DLD1 (cell line): ENCODE data around the gene LRIT3.

ENCODE experiments used
- in situ Hi-C: cut with HindIII; loops from 2 replicates; pipeline ENCODE4 v1.10.0; 2017; ENCODE audit warnings: low sequenced_read_pairs

LRIT3 gene, protein sequence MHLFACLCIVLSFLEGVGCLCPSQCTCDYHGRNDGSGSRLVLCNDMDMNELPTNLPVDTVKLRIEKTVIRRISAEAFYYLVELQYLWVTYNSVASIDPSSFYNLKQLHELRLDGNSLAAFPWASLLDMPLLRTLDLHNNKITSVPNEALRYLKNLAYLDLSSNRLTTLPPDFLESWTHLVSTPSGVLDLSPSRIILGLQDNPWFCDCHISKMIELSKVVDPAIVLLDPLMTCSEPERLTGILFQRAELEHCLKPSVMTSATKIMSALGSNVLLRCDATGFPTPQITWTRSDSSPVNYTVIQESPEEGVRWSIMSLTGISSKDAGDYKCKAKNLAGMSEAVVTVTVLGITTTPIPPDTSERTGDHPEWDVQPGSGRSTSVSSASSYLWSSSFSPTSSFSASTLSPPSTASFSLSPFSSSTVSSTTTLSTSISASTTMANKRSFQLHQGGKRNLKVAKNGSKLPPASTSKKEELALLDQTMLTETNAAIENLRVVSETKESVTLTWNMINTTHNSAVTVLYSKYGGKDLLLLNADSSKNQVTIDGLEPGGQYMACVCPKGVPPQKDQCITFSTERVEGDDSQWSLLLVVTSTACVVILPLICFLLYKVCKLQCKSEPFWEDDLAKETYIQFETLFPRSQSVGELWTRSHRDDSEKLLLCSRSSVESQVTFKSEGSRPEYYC

GRCh38 chr4:109847896-109848442 lies at the start of gene LRIT3:
Gene LRIT3 (plus strand): TSS chr4:109848107. CDS start chr4:109848202, 95 bp downstream.
- in situ Hi-C loops = no loop called here

- in situ Hi-C loops = loop anchor here (5.0 kb wide), 1 partner anchor 367 kb away; the partner anchor contains the start of gene SEC24B
These were observed 49.0 kb upstream of the LRIT3 start for GRCh38 chr4:109798866-109799265.

GRCh38 chr4:109801099-109801789 lies 46.7 kb upstream of the LRIT3 start:
- in situ Hi-C loops = no loop called here

- in situ Hi-C loops = no loop called here
These were observed 46.0 kb upstream of the LRIT3 start, which contains the start of gene CFI for GRCh38 chr4:109801895-109802319. Gene CFI (minus strand): TSS chr4:109801999. CDS start chr4:109801971, 28 bp downstream.

GRCh38 chr4:109803924-109804571 lies 43.9 kb upstream of the LRIT3 start:
- in situ Hi-C loops = no loop called here

DNA sequence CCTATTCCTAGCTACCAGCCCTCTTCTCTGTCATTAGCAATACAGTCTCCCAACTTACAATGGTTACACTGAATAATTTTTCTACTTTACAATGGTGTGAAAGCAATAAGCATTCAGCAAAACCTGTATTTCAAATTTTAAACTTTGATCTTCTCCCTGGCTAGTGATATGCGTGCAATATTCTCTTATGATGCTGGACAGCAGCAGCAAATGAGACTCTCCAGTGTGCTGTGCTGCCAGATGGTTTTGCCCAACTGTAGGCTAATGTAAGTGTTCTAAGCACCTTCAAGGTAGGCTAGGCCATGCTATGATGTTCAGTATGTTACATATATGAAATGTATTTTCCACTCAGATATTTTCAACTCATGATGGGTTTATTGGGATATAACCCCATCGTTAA lies 38.3 kb upstream of the LRIT3 start:
- in situ Hi-C loops = no loop called here

GRCh38 chr4:109810552-109811387 lies 37.1 kb upstream of the LRIT3 start:
- in situ Hi-C loops = no loop called here

DNA sequence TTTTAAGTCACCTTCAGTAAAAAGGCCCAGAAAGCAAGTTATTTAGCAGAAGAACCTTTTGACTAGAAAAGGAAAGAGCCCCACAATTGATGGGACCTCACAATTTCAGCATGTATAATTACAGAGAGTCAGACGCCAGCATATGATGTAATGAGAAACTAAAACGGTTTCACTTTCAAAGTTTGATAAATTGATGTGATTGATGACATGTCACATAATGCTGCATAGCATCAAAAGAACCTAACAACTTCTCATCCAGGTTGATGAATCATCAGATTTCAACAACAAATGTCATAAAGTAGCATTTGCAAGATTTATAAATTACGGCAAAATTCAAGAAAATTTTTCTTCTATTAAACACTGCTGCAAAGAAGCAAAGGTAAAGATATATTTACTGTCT lies 36.2 kb upstream of the LRIT3 start:
- in situ Hi-C loops = no loop called here

DNA sequence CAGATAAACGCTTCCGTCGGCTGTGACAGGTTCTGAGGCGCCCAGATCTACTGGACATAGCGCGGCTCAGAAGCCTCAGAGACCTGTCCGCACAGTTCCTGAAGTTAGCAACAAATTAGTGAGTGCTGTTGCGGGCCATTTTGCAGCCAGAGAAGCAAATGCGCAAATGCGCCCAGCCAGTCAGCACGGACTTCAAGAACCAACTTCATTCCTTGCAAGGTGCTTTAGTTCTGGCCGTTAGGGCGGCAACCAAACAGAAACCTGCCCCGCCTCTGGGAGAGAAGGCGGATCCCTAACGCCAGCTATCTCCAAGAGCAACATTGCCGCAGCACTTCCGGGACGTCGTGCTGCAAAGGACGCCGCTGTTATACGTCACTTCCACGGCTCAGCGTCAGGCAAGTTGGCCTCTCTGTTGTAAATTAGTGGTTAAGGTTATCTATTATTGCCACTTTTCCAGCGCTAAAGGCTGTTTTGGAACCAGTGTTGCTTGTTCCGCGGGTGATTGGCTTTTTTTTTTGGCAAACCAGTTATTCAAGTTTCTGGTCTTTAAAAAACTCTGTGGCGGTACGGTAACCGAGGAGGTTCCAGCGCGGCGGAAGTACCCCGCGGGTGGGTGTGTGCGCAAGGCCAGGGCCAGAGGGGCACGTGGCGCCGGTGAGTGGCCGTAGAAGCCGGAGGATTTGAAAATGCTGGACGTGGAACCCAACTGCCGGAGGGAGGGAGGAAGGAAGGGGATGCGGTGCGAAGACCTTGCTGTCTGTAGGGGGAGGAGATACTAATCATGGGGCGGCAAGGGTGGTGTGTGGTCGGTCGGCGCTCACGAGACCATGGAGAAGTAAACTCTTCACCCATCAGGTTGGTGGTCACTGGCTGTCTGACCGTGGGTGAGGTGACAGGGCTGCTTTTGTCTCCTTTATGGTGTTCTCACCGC lies 32.5 kb upstream of the LRIT3 start, which contains the start of gene GAR1:
Gene GAR1, plus strand, starts transcription at position 612 of the 931 bp plus-strand sequence. CDS start 403 bp downstream, outside the sequence.
- in situ Hi-C loops = no loop called here

DNA sequence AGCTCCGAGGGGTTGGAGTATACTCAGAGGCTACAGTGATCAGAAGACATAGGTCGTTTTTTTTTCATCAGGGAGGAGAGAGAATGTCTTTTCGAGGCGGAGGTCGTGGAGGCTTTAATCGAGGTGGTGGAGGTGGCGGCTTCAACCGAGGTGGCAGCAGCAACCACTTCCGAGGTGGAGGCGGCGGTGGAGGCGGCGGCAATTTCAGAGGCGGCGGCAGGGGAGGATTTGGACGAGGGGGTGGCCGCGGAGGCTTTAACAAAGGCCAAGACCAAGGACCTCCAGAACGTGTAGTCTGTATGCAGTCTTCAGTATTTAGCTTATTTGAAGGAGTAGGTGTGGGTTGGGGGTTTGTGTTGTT lies 31.8 kb upstream of the LRIT3 start:
- in situ Hi-C loops = no loop called here

DNA sequence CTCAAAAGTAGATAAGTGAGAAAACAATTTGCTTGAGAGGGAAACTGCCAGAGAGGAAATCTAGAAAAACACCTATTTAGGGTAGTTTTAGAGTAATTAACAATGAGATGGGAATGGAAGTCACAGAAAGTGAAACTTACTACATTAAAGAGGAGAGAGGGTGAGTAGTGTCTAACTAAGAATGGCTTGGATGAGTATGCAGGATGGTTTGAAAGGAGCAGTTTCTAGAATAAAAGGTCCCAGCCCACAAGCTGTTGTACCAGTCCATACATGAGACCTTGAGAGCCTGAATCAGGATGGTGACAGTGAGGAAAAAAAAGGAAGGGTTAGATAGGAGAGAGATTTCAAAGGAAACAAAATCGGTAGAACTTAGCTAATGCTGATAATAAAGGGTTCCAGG lies 31.0 kb upstream of the LRIT3 start:
- in situ Hi-C loops = no loop called here

GRCh38 chr4:109818268-109818667 lies 29.6 kb upstream of the LRIT3 start:
- in situ Hi-C loops = no loop called here

DNA sequence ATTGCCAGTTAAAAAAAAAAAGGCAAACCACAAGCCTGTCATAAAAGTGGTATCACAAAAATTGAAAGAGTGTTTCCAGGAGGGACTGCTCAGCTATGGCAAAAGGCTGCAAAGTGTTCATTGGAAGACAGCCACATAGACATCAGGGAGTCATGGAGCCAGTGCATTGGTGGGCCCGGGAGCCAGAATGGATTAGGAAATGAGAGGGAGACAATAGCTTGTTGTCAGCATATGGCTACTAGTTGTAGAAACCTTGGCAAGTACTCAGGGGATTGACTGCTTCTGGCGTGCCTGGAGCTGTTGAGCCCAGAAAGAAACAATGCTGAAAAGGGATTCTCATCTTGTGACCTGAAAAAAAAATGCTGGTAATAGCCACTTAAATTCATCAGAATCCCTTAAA lies 27.3 kb upstream of the LRIT3 start:
- in situ Hi-C loops = no loop called here

DNA sequence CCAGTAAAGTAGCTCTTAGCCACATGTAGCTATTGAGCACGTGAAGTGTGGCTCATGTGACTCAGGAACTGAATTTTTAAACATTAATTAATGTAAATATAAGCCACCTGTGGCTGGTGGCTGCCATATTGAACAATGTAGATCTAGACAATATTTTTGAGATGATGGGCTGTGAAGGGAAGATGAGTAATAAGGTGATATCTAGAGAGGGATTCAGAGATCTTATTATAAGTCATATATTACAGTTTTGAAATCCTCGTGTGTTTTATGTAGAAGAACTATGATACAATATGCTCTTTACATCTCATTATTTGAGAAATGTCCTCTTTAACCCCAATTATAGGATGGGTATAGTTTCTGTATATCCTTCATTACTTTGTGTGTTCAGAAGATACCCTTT lies 26.7 kb upstream of the LRIT3 start:
- in situ Hi-C loops = no loop called here

DNA sequence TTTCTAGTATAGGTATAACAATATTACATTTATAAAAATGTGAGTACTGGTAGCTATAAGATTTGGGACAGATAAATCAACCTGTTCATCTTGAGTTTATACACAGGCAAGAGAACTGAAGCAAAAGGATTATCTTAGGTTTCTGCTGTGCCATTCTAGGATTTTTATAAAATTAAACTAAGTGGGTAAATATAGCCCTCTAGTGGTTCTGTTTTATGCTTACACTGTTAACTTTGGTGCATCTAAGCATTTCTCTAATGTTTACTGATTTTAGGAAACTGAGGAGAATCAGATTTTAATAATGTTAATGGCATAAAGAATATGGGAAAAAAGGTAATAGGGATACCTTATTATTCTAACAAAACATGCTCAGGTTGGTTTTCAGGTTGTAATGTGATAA lies 21.2 kb upstream of the LRIT3 start:
- in situ Hi-C loops = no loop called here

- in situ Hi-C loops = no loop called here
These were observed 20.2 kb upstream of the LRIT3 start, which contains the start of gene RRH for GRCh38 chr4:109827672-109828071. Gene RRH (plus strand): TSS chr4:109827972. CDS start chr4:109828028, 56 bp downstream.

DNA sequence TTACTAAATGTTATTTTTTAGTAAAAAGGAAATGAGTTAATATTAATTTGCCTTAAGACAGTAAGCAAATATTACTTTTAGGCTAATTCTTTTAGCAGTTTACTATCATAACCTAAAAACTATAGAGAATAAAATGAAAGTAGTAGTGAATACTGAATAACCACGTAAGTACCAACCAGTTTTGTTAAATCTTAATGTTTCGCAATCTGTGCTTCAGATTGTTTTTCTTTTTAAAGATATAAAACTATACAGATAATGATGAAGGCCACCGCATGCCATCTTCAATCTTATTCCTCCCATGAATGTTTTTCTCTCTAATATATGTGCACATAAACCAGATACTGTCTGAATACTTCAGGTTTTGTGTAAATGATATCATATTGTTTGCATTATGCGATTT lies 14.2 kb upstream of the LRIT3 start:
- in situ Hi-C loops = no loop called here

DNA sequence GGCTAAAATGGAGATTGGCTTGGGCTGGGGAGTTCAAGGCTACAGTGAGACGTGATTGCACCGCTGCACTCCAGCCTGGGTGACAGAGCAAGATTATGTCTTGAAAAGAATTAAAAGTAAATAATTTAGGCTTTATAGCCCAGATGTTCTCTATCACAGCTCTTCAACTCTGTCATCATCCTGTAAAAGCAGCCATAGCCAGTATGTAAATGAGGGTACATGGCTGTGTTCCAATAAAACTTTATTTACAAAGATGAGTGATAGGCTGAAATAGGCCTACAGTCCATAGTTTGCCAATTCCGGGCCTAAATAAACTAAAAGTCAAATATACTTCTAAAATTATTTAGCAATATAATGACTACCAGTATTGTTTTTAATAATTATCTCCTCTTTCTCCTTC lies 10.9 kb upstream of the LRIT3 start:
- in situ Hi-C loops = no loop called here
